DOHH2 (cell line): ENCODE results near the gene DCLRE1B.

Experiments used
- H3F3A ChIP-seq: fragments of 200-600 bp; sonication (generic), shearing (Covaris generic); 2 replicates; pipeline ENCODE4 v1.6.0; 2016; ENCODE audit warnings: antibody characterized with exemption, mild to moderate bottlenecking; ENCODE audit not compliant: control insufficient read depth, insufficient read depth
- H3K27ac ChIP-seq: fragments of 200-600 bp; sonication (generic); 2 replicates; pipeline ENCODE4 v1.5.1; 2014; ENCODE audit warnings: low read depth, mild to moderate bottlenecking, low read length, moderate library complexity
- H3K27me3 ChIP-seq: fragments of 200-600 bp; sonication (generic); 2 replicates; pipeline ENCODE4 v1.6.1; 2014; ENCODE audit warnings: mild to moderate bottlenecking, low read length, mixed read lengths; ENCODE audit not compliant: control insufficient read depth
- H3K36me3 ChIP-seq: fragments of 200-600 bp; sonication (generic); 2 replicates; pipeline ENCODE4 v1.6.1; 2014; ENCODE audit warnings: mild to moderate bottlenecking, low read length, moderate library complexity, mixed read lengths; ENCODE audit not compliant: control insufficient read depth
- H3K4me1 ChIP-seq: fragments of 200-600 bp; sonication (generic); 2 replicates; pipeline ENCODE4 v1.6.1; 2014; ENCODE audit warnings: mild to moderate bottlenecking, low read length, mixed read lengths; ENCODE audit not compliant: control insufficient read depth
- H3K4me2 ChIP-seq: fragments of 200-600 bp; sonication (generic); 2 replicates; pipeline ENCODE4 v1.6.0; 2014; ENCODE audit warnings: mild to moderate bottlenecking, low read length, moderate library complexity
- H3K4me3 ChIP-seq: fragments of 200-600 bp; sonication (generic); 2 replicates; pipeline ENCODE4 v1.5.1; 2014; ENCODE audit warnings: mild to moderate bottlenecking, low read length, mixed read lengths
- H3K79me2 ChIP-seq: fragments of 200-600 bp; sonication (generic); 2 replicates; pipeline ENCODE4 v1.6.1; 2014; ENCODE audit warnings: mild to moderate bottlenecking, low read length, mixed read lengths; ENCODE audit not compliant: control insufficient read depth
- H3K9me2 ChIP-seq: fragments of 200-600 bp; sonication (generic); replicated peaks from 2 replicates; pipeline ENCODE4 v1.6.1; 2014; ENCODE audit warnings: mild to moderate bottlenecking, low read length, mixed read lengths; ENCODE audit not compliant: control insufficient read depth
- H3K9me3 ChIP-seq: fragments of 200-600 bp; sonication (generic); 2 replicates; pipeline ENCODE4 v1.6.1; 2014; ENCODE audit warnings: antibody characterized with exemption, low read length, mixed read lengths; ENCODE audit not compliant: control insufficient read depth, insufficient read depth
- H4K20me1 ChIP-seq: fragments of 200-600 bp; sonication (generic); 2 replicates; pipeline ENCODE4 v1.6.0; 2014; ENCODE audit warnings: low read depth, mild to moderate bottlenecking, antibody characterized with exemption, low read length, moderate library complexity; ENCODE audit not compliant: control insufficient read depth, insufficient read depth
- EZH2phosphoT487 ChIP-seq: fragments of 200-600 bp; sonication (generic); IDR thresholded peaks from 2 replicates; pipeline ENCODE4 v1.6.1; 2017; ENCODE audit warnings: borderline replicate concordance, mild to moderate bottlenecking, antibody characterized with exemption, low read length, moderate library complexity, mixed read lengths
- TF ChIP-seq, protein P1 (sequence below): fragments of 200-600 bp; sonication (generic); IDR thresholded peaks from one replicate; pipeline ENCODE4 v1.5.1; 2014; ENCODE audit warnings: antibody characterized with exemption, mild to moderate bottlenecking, low read depth, low read length; ENCODE audit not compliant: poor library complexity, severe bottlenecking

Gene DCLRE1B

DNA sequence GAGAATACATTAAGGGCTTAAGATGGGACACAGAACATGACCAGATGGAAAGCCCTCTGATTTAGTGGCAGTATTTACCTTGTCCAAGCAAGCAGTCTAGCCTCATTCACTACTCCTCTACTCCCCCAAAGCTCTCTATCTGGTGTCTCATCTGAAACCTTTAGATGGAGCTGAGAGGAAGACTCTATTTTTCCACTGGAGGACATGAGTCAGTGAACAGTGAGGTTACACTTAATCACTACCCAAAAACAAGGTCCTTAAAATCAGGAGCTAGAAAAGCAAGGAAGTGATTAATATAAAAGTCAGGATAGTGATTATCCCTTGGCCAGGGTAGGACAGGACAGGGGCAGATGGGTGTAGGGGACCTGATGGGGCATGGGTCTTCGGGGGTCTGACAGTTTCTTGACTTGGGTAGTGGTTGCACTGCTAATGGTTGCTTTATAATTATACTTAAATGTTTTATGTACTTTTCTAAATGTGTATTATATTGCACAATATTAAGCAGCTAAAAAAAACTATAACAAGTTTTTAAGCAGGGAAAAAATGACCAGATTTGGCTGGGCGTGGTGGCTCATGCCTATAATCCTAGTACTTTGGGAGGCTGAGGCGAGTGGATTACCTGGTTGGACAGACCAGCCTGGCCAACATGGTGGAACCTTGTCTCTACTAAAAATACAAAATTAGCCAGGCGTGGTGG lies 36.6 kb upstream of the DCLRE1B start:
- H3K4me1 ChIP-seq = peaks cover 51% of the 10 kb centered on the region
- H3K79me2 ChIP-seq = peaks cover 72% of the 10 kb centered on the region
- H3K27ac ChIP-seq = no peak overlapping the region
- peaks cover 27% of the 10 kb centered on the region for H3K36me3 ChIP-seq
- TF ChIP-seq EZH2phosphoT487 = no peak
- TF ChIP-seq, protein P1, sequence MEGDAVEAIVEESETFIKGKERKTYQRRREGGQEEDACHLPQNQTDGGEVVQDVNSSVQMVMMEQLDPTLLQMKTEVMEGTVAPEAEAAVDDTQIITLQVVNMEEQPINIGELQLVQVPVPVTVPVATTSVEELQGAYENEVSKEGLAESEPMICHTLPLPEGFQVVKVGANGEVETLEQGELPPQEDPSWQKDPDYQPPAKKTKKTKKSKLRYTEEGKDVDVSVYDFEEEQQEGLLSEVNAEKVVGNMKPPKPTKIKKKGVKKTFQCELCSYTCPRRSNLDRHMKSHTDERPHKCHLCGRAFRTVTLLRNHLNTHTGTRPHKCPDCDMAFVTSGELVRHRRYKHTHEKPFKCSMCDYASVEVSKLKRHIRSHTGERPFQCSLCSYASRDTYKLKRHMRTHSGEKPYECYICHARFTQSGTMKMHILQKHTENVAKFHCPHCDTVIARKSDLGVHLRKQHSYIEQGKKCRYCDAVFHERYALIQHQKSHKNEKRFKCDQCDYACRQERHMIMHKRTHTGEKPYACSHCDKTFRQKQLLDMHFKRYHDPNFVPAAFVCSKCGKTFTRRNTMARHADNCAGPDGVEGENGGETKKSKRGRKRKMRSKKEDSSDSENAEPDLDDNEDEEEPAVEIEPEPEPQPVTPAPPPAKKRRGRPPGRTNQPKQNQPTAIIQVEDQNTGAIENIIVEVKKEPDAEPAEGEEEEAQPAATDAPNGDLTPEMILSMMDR = no peak
- peaks cover 13% of the 10 kb centered on the region for H3F3A ChIP-seq
- no peaks in the 10 kb centered on the region for H3K9me3 ChIP-seq
- H4K20me1 ChIP-seq = no peaks in the 10 kb centered on the region
- no peaks in the 10 kb centered on the region for H3K9me2 ChIP-seq
- H3K27me3 ChIP-seq = no peaks in the 10 kb centered on the region
- peak overlapping the region; percentile 82; the same call in 1 of the 2 replicates for H3K4me2 ChIP-seq
- no peak overlapping the region for H3K4me3 ChIP-seq

DNA sequence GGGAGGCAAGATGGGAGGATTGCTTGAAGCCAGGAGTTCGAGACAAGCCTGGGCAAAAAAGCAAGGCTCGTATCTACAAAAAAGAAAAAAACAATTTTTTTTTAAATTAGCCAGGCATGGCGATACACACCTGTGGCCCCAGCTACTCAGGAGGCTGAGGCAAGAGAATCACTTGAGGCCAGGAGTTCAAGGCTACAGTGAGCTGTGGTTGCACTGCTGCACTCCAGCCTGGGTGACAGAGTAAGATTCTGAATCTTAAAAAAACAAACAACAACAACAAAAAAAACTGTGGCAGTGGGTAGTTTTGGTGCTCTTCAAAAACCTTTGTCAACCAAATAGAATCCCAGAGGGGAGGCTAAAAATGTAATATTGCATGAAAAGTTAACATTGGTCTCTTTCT lies 34.3 kb upstream of the DCLRE1B start:
- Histone ChIP-seq H3F3A (peaks cover 21% of the 10 kb centered on the region), H3K4me2 (peak overlapping the region; percentile 82), H3K9me3 (no peaks in the 10 kb centered on the region), H3K4me3 (peak overlapping the region; percentile 82), H3K79me2 (peaks cover 56% of the 10 kb centered on the region), H3K36me3 (peaks cover 17% of the 10 kb centered on the region), H3K27me3 (no peaks in the 10 kb centered on the region), H3K9me2 (no peaks in the 10 kb centered on the region), H3K27ac (peak overlapping the region; percentile 92), H4K20me1 (no peaks in the 10 kb centered on the region), H3K4me1 (peaks cover 68% of the 10 kb centered on the region)
- TF ChIP-seq EZH2phosphoT487 = no peak
- TF ChIP-seq, protein P1 = no peak

DNA sequence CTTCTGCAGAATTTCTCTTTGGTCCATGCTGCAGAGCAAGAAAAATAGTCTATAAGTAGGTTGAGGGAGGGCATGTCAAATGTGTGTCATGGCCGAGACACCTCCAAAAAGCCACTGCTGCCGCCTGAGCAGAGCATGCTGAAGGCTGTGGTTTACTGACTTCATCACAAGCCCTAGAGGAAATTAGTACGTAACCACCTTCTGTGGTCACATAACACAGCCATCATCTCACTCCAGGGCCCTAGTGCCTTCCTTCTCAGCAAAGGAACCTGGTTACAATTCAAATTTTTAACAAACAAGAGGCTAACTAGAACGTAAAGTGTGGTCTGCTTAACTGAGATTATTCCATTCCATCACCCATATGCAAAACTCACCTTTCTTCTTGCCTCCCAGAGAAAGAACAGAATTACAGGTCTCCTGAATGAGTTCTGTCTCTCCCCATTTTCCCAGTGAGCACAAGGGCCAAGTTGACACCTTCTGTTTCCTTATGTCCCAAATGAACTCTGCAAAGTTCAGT lies 33.5 kb upstream of the DCLRE1B start, which contains the start of gene PTPN22:
TSS of gene PTPN22 (minus strand) at position 116 of the 517 bp plus-strand sequence.
- Histone ChIP-seq H3K4me2 (peak within 1 kb of the TSS; percentile 82), H3K4me1 (peaks cover 68% of the 10 kb centered on the region), H3K36me3 (peaks cover 15% of the 10 kb centered on the region; the same call in 1 of the 2 replicates), H4K20me1 (no peaks in the 10 kb centered on the region), H3K9me3 (no peaks in the 10 kb centered on the region), H3K9me2 (no peaks in the 10 kb centered on the region), H3K27me3 (no peaks in the 10 kb centered on the region), H3K27ac (peak within 1 kb of the TSS; percentile 92), H3K4me3 (peak within 1 kb of the TSS; percentile 82), H3K79me2 (peaks cover 48% of the 10 kb centered on the region), H3F3A (peaks cover 21% of the 10 kb centered on the region)
- TF ChIP-seq, protein P1 = no peak
- TF ChIP-seq EZH2phosphoT487 = no peak
